Breast epithelium (tissue), 3 donors: ENCODE data around the gene CD8B.
"Not testable (repeated sequence)": the region's sequence is repeated elsewhere in the genome, so short reads cannot be mapped to it uniquely, and the experiment has no call there.

Experiments
- CTCF ChIP-seq, 3 donors: fragments of 450-650 bp; IDR thresholded peaks; one replicate each; pipeline ENCODE4 v1.5.1; 2016 to 2017; ENCODE audit warnings: antibody characterized with exemption in 3 of 3, mild to moderate bottlenecking in 3 of 3, moderate library complexity in 3 of 3
- POLR2A ChIP-seq: fragments of 450-650 bp; IDR thresholded peaks from one replicate; pipeline ENCODE4 v1.6.1; 2016; ENCODE audit warnings: antibody characterized with exemption, mild to moderate bottlenecking, moderate library complexity
- POLR2AphosphoS5 ChIP-seq, 3 donors: sonication (generic); formaldehyde crosslinking; IDR thresholded peaks; one replicate each; pipeline ENCODE4 v1.6.1; 2017; ENCODE audit warnings: antibody characterized with exemption in 3 of 3

GRCh38 chr2:86868895-86869468 is 7.3 kb upstream of the CD8B start:
- not testable (repeated sequence) for TF ChIP-seq CTCF (IDR thresholded peaks at IDR 0.05); POLR2A; POLR2AphosphoS5 (IDR thresholded peaks at IDR 0.05)
